Thyroid gland (tissue), 4 donors: ENCODE results near the gene RHO.

ENCODE experiments used
- POLR2A ChIP-seq, 2 donors: fragments of 450-650 bp; IDR thresholded peaks; one replicate each; pipeline ENCODE4 v1.6.1; 2017; ENCODE audit warnings: antibody characterized with exemption in 2 of 2, mild to moderate bottlenecking in 2 of 2, moderate library complexity in 1 of 2
- TF ChIP-seq, protein P1 (sequence below), 6 experiments: fragments of 200-600 bp in 3 of 6; fragments of 450-650 bp in 3 of 6; sonication (generic) in 3 of 6; IDR thresholded peaks; one replicate each; pipeline ENCODE4 v1.5.1; 2016 to 2019; ENCODE audit warnings: antibody characterized with exemption in 6 of 6, mild to moderate bottlenecking in 2 of 6, inconsistent platforms in 1 of 6, moderate library complexity in 1 of 6

- TF ChIP-seq, protein P1, sequence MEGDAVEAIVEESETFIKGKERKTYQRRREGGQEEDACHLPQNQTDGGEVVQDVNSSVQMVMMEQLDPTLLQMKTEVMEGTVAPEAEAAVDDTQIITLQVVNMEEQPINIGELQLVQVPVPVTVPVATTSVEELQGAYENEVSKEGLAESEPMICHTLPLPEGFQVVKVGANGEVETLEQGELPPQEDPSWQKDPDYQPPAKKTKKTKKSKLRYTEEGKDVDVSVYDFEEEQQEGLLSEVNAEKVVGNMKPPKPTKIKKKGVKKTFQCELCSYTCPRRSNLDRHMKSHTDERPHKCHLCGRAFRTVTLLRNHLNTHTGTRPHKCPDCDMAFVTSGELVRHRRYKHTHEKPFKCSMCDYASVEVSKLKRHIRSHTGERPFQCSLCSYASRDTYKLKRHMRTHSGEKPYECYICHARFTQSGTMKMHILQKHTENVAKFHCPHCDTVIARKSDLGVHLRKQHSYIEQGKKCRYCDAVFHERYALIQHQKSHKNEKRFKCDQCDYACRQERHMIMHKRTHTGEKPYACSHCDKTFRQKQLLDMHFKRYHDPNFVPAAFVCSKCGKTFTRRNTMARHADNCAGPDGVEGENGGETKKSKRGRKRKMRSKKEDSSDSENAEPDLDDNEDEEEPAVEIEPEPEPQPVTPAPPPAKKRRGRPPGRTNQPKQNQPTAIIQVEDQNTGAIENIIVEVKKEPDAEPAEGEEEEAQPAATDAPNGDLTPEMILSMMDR (IDR thresholded peaks at IDR 0.05), result no peak
- TF ChIP-seq POLR2A (IDR thresholded peaks at IDR 0.05), result no peak
Measured at GRCh38 chr3:129526121-129526900, 2.1 kb upstream of the RHO start.
